ENCODE data around the gene MGA. TPM values are rescaled to one million over a fixed set of nuclear protein-coding genes. Genes with fewer than 3 reads are reported as not detected.

The MGA gene
- total RNA-seq, 4 donors from 2014 or later = 21.0 to 44.7 (median 38.3) TPM

DNA sequence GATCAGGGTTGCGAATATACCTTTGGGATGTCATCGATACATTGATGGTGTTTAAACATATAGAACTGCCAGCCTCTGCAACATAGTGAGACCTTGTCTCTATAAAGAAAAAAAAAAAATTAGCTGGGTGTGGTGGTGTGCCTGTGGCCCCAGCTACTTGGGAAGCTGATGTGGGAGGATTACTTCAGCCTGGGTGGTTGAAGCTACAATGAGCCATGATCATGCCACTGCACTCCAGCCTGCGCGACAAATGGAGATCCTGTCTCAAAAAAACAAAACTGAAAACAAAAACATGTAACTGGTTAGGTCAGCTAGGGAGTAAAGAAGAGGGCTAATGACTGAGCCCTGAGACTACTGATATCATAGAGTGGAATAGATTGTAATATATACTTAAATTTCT lies 30.7 kb upstream of the MGA start:
- Histone ChIP-seq H3K4me3 (no peak overlapping the region), H3K27ac (no peak overlapping the region), H3K4me1 (no peaks in the 10 kb centered on the region), H3K9me3 (no peaks in the 10 kb centered on the region), H3K27me3 (no peaks in the 10 kb centered on the region), H3K36me3 (no peaks in the 10 kb centered on the region)
- 88% methylated on average over 4 of the region's 4 CpGs for WGBS
- TF ChIP-seq POLR2A (IDR thresholded peaks at IDR 0.05) = no peak
- no peak for TF ChIP-seq EP300 (IDR thresholded peaks at IDR 0.05)
- TF ChIP-seq, protein P1, sequence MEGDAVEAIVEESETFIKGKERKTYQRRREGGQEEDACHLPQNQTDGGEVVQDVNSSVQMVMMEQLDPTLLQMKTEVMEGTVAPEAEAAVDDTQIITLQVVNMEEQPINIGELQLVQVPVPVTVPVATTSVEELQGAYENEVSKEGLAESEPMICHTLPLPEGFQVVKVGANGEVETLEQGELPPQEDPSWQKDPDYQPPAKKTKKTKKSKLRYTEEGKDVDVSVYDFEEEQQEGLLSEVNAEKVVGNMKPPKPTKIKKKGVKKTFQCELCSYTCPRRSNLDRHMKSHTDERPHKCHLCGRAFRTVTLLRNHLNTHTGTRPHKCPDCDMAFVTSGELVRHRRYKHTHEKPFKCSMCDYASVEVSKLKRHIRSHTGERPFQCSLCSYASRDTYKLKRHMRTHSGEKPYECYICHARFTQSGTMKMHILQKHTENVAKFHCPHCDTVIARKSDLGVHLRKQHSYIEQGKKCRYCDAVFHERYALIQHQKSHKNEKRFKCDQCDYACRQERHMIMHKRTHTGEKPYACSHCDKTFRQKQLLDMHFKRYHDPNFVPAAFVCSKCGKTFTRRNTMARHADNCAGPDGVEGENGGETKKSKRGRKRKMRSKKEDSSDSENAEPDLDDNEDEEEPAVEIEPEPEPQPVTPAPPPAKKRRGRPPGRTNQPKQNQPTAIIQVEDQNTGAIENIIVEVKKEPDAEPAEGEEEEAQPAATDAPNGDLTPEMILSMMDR (IDR thresholded peaks at IDR 0.05) = no peak
- no peak for TF ChIP-seq POLR2AphosphoS5 (IDR thresholded peaks at IDR 0.05)
- DNase-seq (ENCODE audit: low spot score in 2 of 2) = no peak

DNA sequence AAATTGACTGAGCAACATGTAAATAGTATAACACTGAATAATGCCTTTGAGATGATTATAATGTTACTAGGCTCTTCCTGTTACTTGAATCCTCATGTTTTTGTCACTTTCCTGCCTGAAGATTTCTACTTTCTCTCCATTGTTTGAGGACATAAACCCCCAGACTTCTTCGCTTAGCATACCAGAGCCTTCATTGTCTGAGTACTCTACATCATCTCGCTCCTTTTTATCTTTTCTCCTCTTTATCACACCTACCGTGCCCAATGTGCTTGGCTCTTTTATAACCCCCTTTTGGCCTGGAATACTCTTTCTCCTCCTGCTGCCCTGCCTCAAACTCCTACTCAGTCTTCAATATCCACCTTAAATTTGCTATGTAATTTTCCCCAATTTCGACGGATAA lies 30.3 kb upstream of the MGA start:
- Histone ChIP-seq H3K9me3 (no peaks in the 10 kb centered on the region), H3K4me1 (no peaks in the 10 kb centered on the region), H3K4me3 (no peak overlapping the region), H3K27ac (no peak overlapping the region), H3K27me3 (no peaks in the 10 kb centered on the region), H3K36me3 (no peaks in the 10 kb centered on the region)
- no peak for DNase-seq (ENCODE audit: low spot score in 2 of 2)
- WGBS = 80% methylated on average over 5 of the region's 5 CpGs
- TF ChIP-seq POLR2AphosphoS5 (IDR thresholded peaks at IDR 0.05) = no peak
- no peak for TF ChIP-seq EP300 (IDR thresholded peaks at IDR 0.05)
- TF ChIP-seq, protein P1 (IDR thresholded peaks at IDR 0.05) = no peak
- no peak for TF ChIP-seq POLR2A (IDR thresholded peaks at IDR 0.05)

GRCh38 chr15:41630616-41631217 lies 29.5 kb upstream of the MGA start:
- Histone ChIP-seq H3K4me1 (no peaks in the 10 kb centered on the region), H3K4me3 (no peak overlapping the region), H3K9me3 (no peaks in the 10 kb centered on the region), H3K36me3 (no peaks in the 10 kb centered on the region), H3K27ac (no peak overlapping the region), H3K27me3 (no peaks in the 10 kb centered on the region)
- 83% methylated on average over 3 of the region's 3 CpGs for WGBS
- no peak for DNase-seq (ENCODE audit: low spot score in 2 of 2)
- TF ChIP-seq, protein P1 (IDR thresholded peaks at IDR 0.05) = no peak
- TF ChIP-seq EP300 (IDR thresholded peaks at IDR 0.05) (no peak), POLR2A (IDR thresholded peaks at IDR 0.05) (no peak), POLR2AphosphoS5 (IDR thresholded peaks at IDR 0.05) (no peak)

DNA sequence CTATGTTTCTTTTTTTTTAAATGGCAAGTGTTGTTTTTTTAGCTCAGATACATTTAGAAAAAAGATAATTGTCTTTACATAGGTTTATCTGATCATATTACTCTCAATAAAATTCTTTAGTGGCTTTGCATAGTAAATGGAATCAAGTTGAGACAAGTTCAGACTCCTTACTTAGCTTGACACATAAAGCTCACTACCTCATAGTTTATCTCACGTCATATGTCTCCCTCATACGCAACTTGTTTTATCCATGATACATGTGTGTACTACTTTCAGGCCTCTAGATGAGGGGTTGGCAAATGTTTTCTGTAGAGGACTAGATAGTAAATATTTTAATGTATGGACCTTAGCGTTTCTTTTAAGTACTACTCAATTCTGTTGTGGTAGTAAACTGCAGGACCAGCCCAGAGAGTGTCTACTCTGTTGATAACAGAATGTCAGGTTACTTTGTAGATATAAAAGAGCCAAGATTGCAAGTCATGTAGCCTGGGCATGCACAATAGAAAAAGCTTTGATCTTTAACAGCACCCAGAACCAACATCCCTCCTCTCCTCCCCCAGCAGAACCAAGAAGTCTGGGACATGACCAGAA lies 28.2 kb upstream of the MGA start:
- Histone ChIP-seq H3K27me3 (no peaks in the 10 kb centered on the region), H3K27ac (no peak overlapping the region), H3K4me3 (no peak overlapping the region), H3K9me3 (no peaks in the 10 kb centered on the region), H3K36me3 (no peaks in the 10 kb centered on the region), H3K4me1 (no peaks in the 10 kb centered on the region)
- DNase-seq (ENCODE audit: low spot score in 2 of 2) = no peak
- TF ChIP-seq POLR2AphosphoS5 (IDR thresholded peaks at IDR 0.05) (no peak), EP300 (IDR thresholded peaks at IDR 0.05) (no peak), POLR2A (IDR thresholded peaks at IDR 0.05) (no peak)
- TF ChIP-seq, protein P1 (IDR thresholded peaks at IDR 0.05) = no peak
- 58% methylated on average over 3 of the region's 3 CpGs for WGBS

DNA sequence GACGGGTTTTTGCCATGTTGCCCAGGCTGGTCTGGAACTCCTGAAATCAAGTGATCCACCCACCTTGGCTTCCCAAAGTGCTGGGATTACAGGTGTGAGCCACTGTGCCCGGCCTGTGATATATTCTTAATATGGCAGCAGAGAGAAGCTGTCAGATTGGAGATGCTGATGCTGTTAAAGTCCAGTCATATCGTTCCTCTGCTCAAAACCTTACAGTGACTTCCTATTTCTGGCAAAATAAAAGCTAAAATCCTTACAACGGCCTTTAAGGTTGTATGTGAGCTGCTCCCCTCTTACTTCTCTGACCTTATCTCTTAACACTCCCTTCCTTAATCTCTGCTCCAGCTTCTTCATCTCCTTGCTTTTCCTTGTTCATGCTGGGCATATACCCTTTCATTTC lies 26.6 kb upstream of the MGA start:
- no peaks in the 10 kb centered on the region for H3K36me3 ChIP-seq
- H3K9me3 ChIP-seq = no peaks in the 10 kb centered on the region
- TF ChIP-seq POLR2AphosphoS5 (IDR thresholded peaks at IDR 0.05) (no peak), EP300 (IDR thresholded peaks at IDR 0.05) (no peak), POLR2A (IDR thresholded peaks at IDR 0.05) (no peak)
- TF ChIP-seq, protein P1 (IDR thresholded peaks at IDR 0.05) = no peak
- H3K4me3 ChIP-seq = no peak overlapping the region
- no peak overlapping the region for H3K27ac ChIP-seq
- no peaks in the 10 kb centered on the region for H3K27me3 ChIP-seq
- H3K4me1 ChIP-seq = no peaks in the 10 kb centered on the region
- 67% methylated on average over 4 of the region's 4 CpGs for WGBS
- no peak for DNase-seq (ENCODE audit: low spot score in 2 of 2)

Measured in suprapubic skin (tissue), 4 donors.